HG02798 (cell line): ENCODE measurements around the gene ACOXL.
"Not testable (repeated sequence)": the region's sequence is repeated elsewhere in the genome, so short reads cannot be mapped to it uniquely, and the experiment has no call there.

Experiments used
- ATAC-seq: cut with Tn5 transposase; IDR thresholded peaks from one replicate; pipeline ENCODE4 v1.9.1; 2021; ENCODE audit warnings: mild to moderate bottlenecking; ENCODE audit not compliant: unreplicated experiment, poor library complexity

The ACOXL gene

GRCh38 chr2:111068435-111069058, 336.2 kb downstream of the ACOXL start:
- no peak for ATAC-seq

- no peak for ATAC-seq
Observed at GRCh38 chr2:111069722-111070121, 337.3 kb downstream of the ACOXL start.

GRCh38 chr2:111071600-111072171, 339.3 kb downstream of the ACOXL start:
- ATAC-seq = no peak

- ATAC-seq = no peak
Observed at GRCh38 chr2:111072220-111072871, 340.0 kb downstream of the ACOXL start.

GRCh38 chr2:111082659-111083058, 350.3 kb downstream of the ACOXL start:
- not testable (repeated sequence) for ATAC-seq

- ATAC-seq = peak; percentile 49
Observed at GRCh38 chr2:111091811-111092211, 359.4 kb downstream of the ACOXL start.

GRCh38 chr2:111094691-111095090, 362.3 kb downstream of the ACOXL start:
- no peak for ATAC-seq

GRCh38 chr2:111095434-111095833, 363.1 kb downstream of the ACOXL start:
- ATAC-seq = no peak

GRCh38 chr2:111099402-111099801, 367.0 kb downstream of the ACOXL start:
- ATAC-seq = no peak

- peak; percentile 38 for ATAC-seq
Observed at GRCh38 chr2:111100087-111100764, 367.9 kb downstream of the ACOXL start.

GRCh38 chr2:111100765-111101162, 368.4 kb downstream of the ACOXL start:
- peak; percentile 77 for ATAC-seq

GRCh38 chr2:111101592-111101991, 369.2 kb downstream of the ACOXL start:
- no peak for ATAC-seq

- no peak for ATAC-seq
Observed at GRCh38 chr2:111102216-111102615, 369.8 kb downstream of the ACOXL start.

- ATAC-seq = no peak
Observed at GRCh38 chr2:111105926-111106325, 373.6 kb downstream of the ACOXL start.

GRCh38 chr2:111106706-111107105, 374.3 kb downstream of the ACOXL start:
- no peak for ATAC-seq

GRCh38 chr2:111108745-111109271, 376.4 kb downstream of the ACOXL start:
- no peak for ATAC-seq

GRCh38 chr2:111111101-111111755, 378.9 kb downstream of the ACOXL start:
- no peak for ATAC-seq

GRCh38 chr2:111113838-111114237, 381.5 kb downstream of the ACOXL start:
- ATAC-seq = no peak

- ATAC-seq = no peak
Observed at GRCh38 chr2:111116011-111116746, 383.8 kb downstream of the ACOXL start.
